ENCODE results near the gene RAD17. TPM values are rescaled to one million over a fixed set of nuclear protein-coding genes. Genes with fewer than 3 reads are reported as not detected.

RAD17 gene
- total RNA-seq, 1 donor from 2014 or later: 23.1 TPM

GRCh38 chr5:69462170-69462569 is 92.6 kb downstream of the RAD17 start:
- no peak for DNase-seq (ENCODE audit: low spot score)

Other genes starting within 250 kb of the RAD17 start
- 5.3 TPM for gene CCNB1, start 202.7 kb upstream of the RAD17 start, total RNA-seq
- gene CENPH, start 180.2 kb upstream of the RAD17 start, total RNA-seq: 4.5 TPM
- 16.2 TPM for gene CDK7, start 134.9 kb upstream of the RAD17 start, total RNA-seq
- gene CCDC125, start 37.0 kb upstream of the RAD17 start, total RNA-seq: 23.0 TPM
- 29.1 TPM for gene AK6, start 298 bp upstream of the RAD17 start, total RNA-seq
- gene TAF9, start 298 bp upstream of the RAD17 start, total RNA-seq: 49.8 TPM
- 32.4 TPM for gene MARVELD2, start 45.3 kb downstream of the RAD17 start, total RNA-seq
- gene OCLN, start 123.0 kb downstream of the RAD17 start, total RNA-seq: 52.8 TPM
- 39.3 TPM for gene GTF2H2C, start 190.4 kb downstream of the RAD17 start, total RNA-seq

All from ureter (tissue), 1 donor.